ENCODE results near the gene DYNLT4.

DNA sequence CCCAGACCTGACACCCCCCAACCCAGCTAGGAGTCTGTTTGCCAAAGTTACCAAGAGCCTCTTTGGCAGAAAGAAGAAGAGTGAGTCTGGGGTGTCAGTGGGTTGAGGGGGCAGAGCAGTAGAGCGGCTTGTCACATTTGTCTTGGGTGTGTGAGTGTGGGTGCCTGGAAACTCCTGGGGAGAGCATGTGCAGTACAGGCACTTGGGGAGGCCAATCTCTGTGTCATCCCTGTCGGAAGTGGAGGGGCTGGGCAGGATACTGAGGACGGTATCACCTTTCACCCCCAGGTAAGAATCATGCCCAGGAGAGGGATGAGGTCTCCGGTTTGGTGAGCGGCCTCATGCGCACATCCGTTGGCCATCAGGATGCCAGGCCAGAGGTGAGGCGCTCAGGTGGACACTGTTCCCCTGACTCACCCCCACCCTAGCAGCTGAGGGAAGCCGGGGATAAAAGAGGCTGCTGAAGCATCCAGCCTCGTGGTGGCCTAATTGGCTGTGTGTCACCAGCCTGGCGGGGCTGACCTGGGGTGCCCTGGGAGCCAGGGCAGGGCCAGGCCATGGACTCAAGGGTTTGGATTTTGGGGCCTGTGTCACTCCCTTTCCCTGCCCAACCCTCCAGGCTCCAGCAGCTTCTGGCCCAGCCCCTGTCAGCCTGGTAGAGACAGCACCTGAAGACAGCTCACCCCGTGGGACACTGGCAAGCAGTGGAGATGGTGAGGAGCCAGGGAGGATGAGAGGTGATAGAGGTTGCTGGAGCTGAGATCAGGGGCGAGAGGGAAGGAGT, 3.6 kb downstream of the DYNLT4 start:
- TF ChIP-seq, protein P1, sequence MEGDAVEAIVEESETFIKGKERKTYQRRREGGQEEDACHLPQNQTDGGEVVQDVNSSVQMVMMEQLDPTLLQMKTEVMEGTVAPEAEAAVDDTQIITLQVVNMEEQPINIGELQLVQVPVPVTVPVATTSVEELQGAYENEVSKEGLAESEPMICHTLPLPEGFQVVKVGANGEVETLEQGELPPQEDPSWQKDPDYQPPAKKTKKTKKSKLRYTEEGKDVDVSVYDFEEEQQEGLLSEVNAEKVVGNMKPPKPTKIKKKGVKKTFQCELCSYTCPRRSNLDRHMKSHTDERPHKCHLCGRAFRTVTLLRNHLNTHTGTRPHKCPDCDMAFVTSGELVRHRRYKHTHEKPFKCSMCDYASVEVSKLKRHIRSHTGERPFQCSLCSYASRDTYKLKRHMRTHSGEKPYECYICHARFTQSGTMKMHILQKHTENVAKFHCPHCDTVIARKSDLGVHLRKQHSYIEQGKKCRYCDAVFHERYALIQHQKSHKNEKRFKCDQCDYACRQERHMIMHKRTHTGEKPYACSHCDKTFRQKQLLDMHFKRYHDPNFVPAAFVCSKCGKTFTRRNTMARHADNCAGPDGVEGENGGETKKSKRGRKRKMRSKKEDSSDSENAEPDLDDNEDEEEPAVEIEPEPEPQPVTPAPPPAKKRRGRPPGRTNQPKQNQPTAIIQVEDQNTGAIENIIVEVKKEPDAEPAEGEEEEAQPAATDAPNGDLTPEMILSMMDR (IDR thresholded peaks at IDR 0.05; ENCODE audit: extremely low read depth in 1 of 2, insufficient read depth in 1 of 2, low read depth in 1 of 2, low read length in 2 of 2) = no peak
- no peak for TF ChIP-seq MYC (IDR thresholded peaks at IDR 0.05; ENCODE audit: low read depth, low read length)
